ENCODE results near the gene NDUFA5. TPM values are rescaled to one million over a fixed set of nuclear protein-coding genes. Genes with fewer than 3 reads are reported as not detected.

Gene NDUFA5
- total RNA-seq, 4 donors from 2014 or later = 107 to 129 (median 124) TPM

- intact Hi-C loops (cut with DNase I) = no loop called here
- WGBS, 2 donors = 94 to 97% methylated on average over 2 of the region's 2 CpGs
Measured at GRCh38 chr7:123505221-123505620, 52.4 kb downstream of the NDUFA5 start.

DNA sequence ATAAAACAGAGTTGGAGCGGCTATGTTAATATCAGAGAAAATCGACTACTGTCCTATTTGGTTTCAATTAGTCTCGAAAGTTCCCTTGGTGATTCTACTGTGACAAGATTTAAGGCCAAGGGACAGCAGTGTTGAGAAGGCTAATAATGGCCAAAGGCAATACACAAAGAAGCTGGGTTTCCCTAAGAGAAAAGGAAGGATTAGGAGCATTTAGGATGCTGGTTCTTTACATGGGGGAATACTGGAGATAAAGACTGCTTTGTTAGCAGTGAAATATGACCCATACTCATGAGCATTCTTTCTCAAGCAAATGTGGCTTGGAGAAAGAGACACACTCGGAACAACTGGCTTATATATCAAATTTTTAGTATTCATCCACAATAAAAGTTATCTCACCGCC is 55.4 kb downstream of the NDUFA5 start:
- Histone ChIP-seq H3K4me3 (replicated peaks in 1 of 3) (no peak overlapping the region), H3K4me1 (no peaks in the 10 kb centered on the region), H3K27me3 (no peaks in the 10 kb centered on the region), H3K36me3 (no peaks in the 10 kb centered on the region), H3K9me3 (no peaks in the 10 kb centered on the region), H3K27ac (no peak overlapping the region)
- 82 to 88% methylated on average over 5 of the region's 5 CpGs for WGBS, 2 donors
- no peak for DNase-seq
- TF ChIP-seq CTCF (IDR thresholded peaks at IDR 0.05) = no peak
- no peak for TF ChIP-seq POLR2A (IDR thresholded peaks at IDR 0.05)
- intact Hi-C loops (cut with DNase I) = no loop called here

More at GRCh38 chr7:123505221-123505620, 52.4 kb downstream of the NDUFA5 start:
- Histone ChIP-seq H3K27me3 (no peaks in the 10 kb centered on the region), H3K36me3 (no peaks in the 10 kb centered on the region), H3K4me3 (replicated peaks in 1 of 3) (no peak overlapping the region), H3K27ac (no peak overlapping the region), H3K9me3 (no peaks in the 10 kb centered on the region), H3K4me1 (no peaks in the 10 kb centered on the region)
- no peak for DNase-seq
- no peak for TF ChIP-seq CTCF (IDR thresholded peaks at IDR 0.05)
- TF ChIP-seq POLR2A (IDR thresholded peaks at IDR 0.05) = no peak

DNA sequence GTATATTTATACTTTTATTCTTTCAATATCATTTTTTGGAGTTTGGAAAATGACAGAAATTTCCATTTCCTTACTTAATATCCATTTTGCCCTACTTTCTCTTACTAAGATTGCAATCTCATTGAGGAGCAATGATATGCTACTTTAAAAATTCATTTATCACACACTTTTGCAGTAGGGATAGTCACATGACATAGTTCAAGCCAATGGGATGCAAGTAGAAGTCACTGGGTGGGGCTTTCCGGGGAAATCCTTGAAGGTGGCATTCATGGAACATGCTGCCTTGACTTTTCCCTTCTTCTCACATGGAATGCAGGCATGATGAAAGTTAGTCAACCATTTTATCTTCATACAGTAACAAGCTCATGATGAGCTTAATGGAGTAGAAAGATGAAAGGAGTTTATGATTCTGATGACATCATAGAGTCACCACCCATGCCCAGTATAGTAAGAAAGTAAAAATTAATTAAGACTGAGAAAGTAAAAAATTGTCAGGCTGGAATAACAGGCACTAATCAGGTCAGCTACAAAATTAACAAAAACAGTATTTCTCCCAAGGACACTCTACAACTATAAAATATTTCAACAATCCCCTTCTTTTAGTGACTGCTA is 56.6 kb downstream of the NDUFA5 start:
- WGBS, 2 donors = 93 to 95% methylated on average over 1 of the region's 1 CpG
- intact Hi-C loops (cut with DNase I) = no loop called here
- TF ChIP-seq CTCF (IDR thresholded peaks at IDR 0.05) (no peak), POLR2A (IDR thresholded peaks at IDR 0.05) (no peak)
- Histone ChIP-seq H3K4me1 (no peaks in the 10 kb centered on the region), H3K9me3 (no peaks in the 10 kb centered on the region), H3K27me3 (no peaks in the 10 kb centered on the region), H3K36me3 (no peaks in the 10 kb centered on the region), H3K27ac (no peak overlapping the region), H3K4me3 (replicated peaks in 1 of 3) (no peak overlapping the region)
- no peak for DNase-seq

- no peak for TF ChIP-seq POLR2A (IDR thresholded peaks at IDR 0.05)
- no peak for TF ChIP-seq CTCF (IDR thresholded peaks at IDR 0.05)
- intact Hi-C loops (cut with DNase I) = no loop called here
- Histone ChIP-seq H3K4me1 (no peaks in the 10 kb centered on the region), H3K36me3 (no peaks in the 10 kb centered on the region), H3K9me3 (no peaks in the 10 kb centered on the region), H3K27ac (no peak overlapping the region), H3K4me3 (replicated peaks in 1 of 3) (no peak overlapping the region), H3K27me3 (no peaks in the 10 kb centered on the region)
- WGBS, 2 donors = 77 to 87% methylated on average over 8 of the region's 8 CpGs
- DNase-seq = no peak
Measured at GRCh38 chr7:123499211-123499970, 58.2 kb downstream of the NDUFA5 start.

- Histone ChIP-seq H3K4me3 (replicated peaks in 1 of 3) (no peak overlapping the region), H3K27me3 (no peaks in the 10 kb centered on the region), H3K27ac (no peak overlapping the region), H3K4me1 (no peaks in the 10 kb centered on the region), H3K36me3 (no peaks in the 10 kb centered on the region), H3K9me3 (no peaks in the 10 kb centered on the region)
- WGBS, 2 donors = 81 to 82% methylated on average over 2 of the region's 2 CpGs
- TF ChIP-seq POLR2A (IDR thresholded peaks at IDR 0.05) (no peak), CTCF (IDR thresholded peaks at IDR 0.05) (no peak)
- intact Hi-C loops (cut with DNase I) = no loop called here
- no peak for DNase-seq
Measured at GRCh38 chr7:123498601-123499000, 59.0 kb downstream of the NDUFA5 start.

Data from thyroid gland (tissue), 4 donors.